ES-I3 (cell line): Measurements from ENCODE around the gene CTAG1B.
"Not testable (repeated sequence)": the region's sequence is repeated elsewhere in the genome, so short reads cannot be mapped to it uniquely, and the experiment has no call there.

ENCODE experiments used
- H3K36me3 ChIP-seq: 2 replicates; pipeline ENCODE4 v1.6.1; 2013; ENCODE audit warnings: mild to moderate bottlenecking, low read length, control low read depth, moderate library complexity; ENCODE audit not compliant: insufficient read depth
- H3K4me1 ChIP-seq: 2 replicates; pipeline ENCODE4 v1.6.1; 2013; ENCODE audit warnings: mild to moderate bottlenecking, control low read depth, low read length; ENCODE audit not compliant: insufficient read depth
- H3K9ac ChIP-seq: 2 replicates; pipeline ENCODE4 v1.6.1; 2013; ENCODE audit warnings: low read depth, mild to moderate bottlenecking, low read length, moderate library complexity
- H3K9me3 ChIP-seq: 2 replicates; pipeline ENCODE4 v1.6.1; 2013; ENCODE audit warnings: mild to moderate bottlenecking, low read length, moderate library complexity; ENCODE audit not compliant: control insufficient read depth, insufficient read depth

Gene CTAG1B

GRCh38 chrX:154619182-154619581, at the start of gene CTAG1B:
Gene CTAG1B (minus strand): TSS chrX:154619282. CDS start chrX:154619218, 64 bp downstream.
- H3K4me1 ChIP-seq, H3K9ac ChIP-seq, H3K36me3 ChIP-seq, H3K9me3 ChIP-seq: not testable (repeated sequence)

- Histone ChIP-seq H3K9me3 (no peaks in the 10 kb centered on the region; the same call in 1 of the 2 replicates), H3K9ac (no peak overlapping the region), H3K4me1 (no peaks in the 10 kb centered on the region), H3K36me3 (no peaks in the 10 kb centered on the region)
Measured at GRCh38 chrX:154661899-154662298, 42.8 kb upstream of the CTAG1B start.

- no peak overlapping the region for H3K9ac ChIP-seq
- H3K36me3 ChIP-seq, result no peaks in the 10 kb centered on the region
- no peaks in the 10 kb centered on the region for H3K4me1 ChIP-seq
- no peaks in the 10 kb centered on the region; the same call in 1 of the 2 replicates for H3K9me3 ChIP-seq
Measured at GRCh38 chrX:154661170-154661569, 42.1 kb upstream of the CTAG1B start.

GRCh38 chrX:154660541-154660940, 41.5 kb upstream of the CTAG1B start:
- H3K9me3 ChIP-seq, result no peaks in the 10 kb centered on the region; the same call in 1 of the 2 replicates
- H3K9ac ChIP-seq, result no peak overlapping the region
- no peaks in the 10 kb centered on the region for H3K36me3 ChIP-seq
- H3K4me1 ChIP-seq, result no peaks in the 10 kb centered on the region

GRCh38 chrX:154658957-154659356, 39.9 kb upstream of the CTAG1B start:
- Histone ChIP-seq H3K4me1 (no peaks in the 10 kb centered on the region), H3K9ac (no peak overlapping the region), H3K9me3 (no peaks in the 10 kb centered on the region), H3K36me3 (no peaks in the 10 kb centered on the region)

- H3K9ac ChIP-seq, result no peak overlapping the region
- no peaks in the 10 kb centered on the region for H3K9me3 ChIP-seq
- no peaks in the 10 kb centered on the region for H3K4me1 ChIP-seq
- H3K36me3 ChIP-seq, result no peaks in the 10 kb centered on the region
Measured at GRCh38 chrX:154658187-154658586, 39.1 kb upstream of the CTAG1B start.

GRCh38 chrX:154657226-154657805, 38.2 kb upstream of the CTAG1B start:
- Histone ChIP-seq H3K36me3 (no peaks in the 10 kb centered on the region), H3K9me3 (no peaks in the 10 kb centered on the region), H3K9ac (no peak overlapping the region), H3K4me1 (no peaks in the 10 kb centered on the region)

- Histone ChIP-seq H3K9ac (no peak overlapping the region), H3K36me3 (no peaks in the 10 kb centered on the region), H3K4me1 (no peaks in the 10 kb centered on the region), H3K9me3 (no peaks in the 10 kb centered on the region)
Measured at GRCh38 chrX:154655786-154656185, 36.7 kb upstream of the CTAG1B start.

- Histone ChIP-seq H3K9ac (no peak overlapping the region), H3K36me3 (no peaks in the 10 kb centered on the region), H3K9me3 (no peaks in the 10 kb centered on the region), H3K4me1 (no peaks in the 10 kb centered on the region)
Measured at GRCh38 chrX:154655346-154655745, 36.3 kb upstream of the CTAG1B start.

- no peak overlapping the region for H3K9ac ChIP-seq
- H3K36me3 ChIP-seq, result no peaks in the 10 kb centered on the region
- H3K9me3 ChIP-seq, result no peaks in the 10 kb centered on the region
- no peaks in the 10 kb centered on the region for H3K4me1 ChIP-seq
Measured at GRCh38 chrX:154654925-154655324, 35.8 kb upstream of the CTAG1B start.

GRCh38 chrX:154654372-154654771, 35.3 kb upstream of the CTAG1B start:
- no peaks in the 10 kb centered on the region for H3K9me3 ChIP-seq
- no peaks in the 10 kb centered on the region for H3K36me3 ChIP-seq
- no peaks in the 10 kb centered on the region for H3K4me1 ChIP-seq
- H3K9ac ChIP-seq, result no peak overlapping the region

- H3K4me1 ChIP-seq, H3K9ac ChIP-seq, H3K9me3 ChIP-seq, H3K36me3 ChIP-seq: not testable (repeated sequence)
Measured at GRCh38 chrX:154653413-154653812, 34.3 kb upstream of the CTAG1B start, which contains the start of gene CTAG2. Gene CTAG2 (minus strand): TSS chrX:154653579. CDS start chrX:154653515, 64 bp downstream.

- H3K4me1 ChIP-seq, result no peaks in the 10 kb centered on the region
- no peak overlapping the region for H3K9ac ChIP-seq
- no peaks in the 10 kb centered on the region for H3K36me3 ChIP-seq
- no peaks in the 10 kb centered on the region for H3K9me3 ChIP-seq
Measured at GRCh38 chrX:154653048-154653401, 33.9 kb upstream of the CTAG1B start.

- H3K9ac ChIP-seq, result no peak overlapping the region
- no peaks in the 10 kb centered on the region for H3K9me3 ChIP-seq
- H3K36me3 ChIP-seq, result no peaks in the 10 kb centered on the region
- no peaks in the 10 kb centered on the region for H3K4me1 ChIP-seq
Measured at GRCh38 chrX:154652311-154653047, 33.4 kb upstream of the CTAG1B start.

- H3K36me3 ChIP-seq, result no peaks in the 10 kb centered on the region
- H3K4me1 ChIP-seq, result no peaks in the 10 kb centered on the region
- no peaks in the 10 kb centered on the region for H3K9me3 ChIP-seq
- H3K9ac ChIP-seq, result no peak overlapping the region
Measured at GRCh38 chrX:154650221-154650510, 31.1 kb upstream of the CTAG1B start.
